Astrocyte (in vitro differentiated cells and primary cell): ENCODE measurements around the gene CAMKMT.

Experiments
- EZH2 ChIP-seq: IDR thresholded peaks from 2 replicates; pipeline ENCODE4 v1.6.1; 2012; ENCODE audit warnings: mild to moderate bottlenecking, low read length, inconsistent platforms; ENCODE audit not compliant: insufficient read depth
- TF ChIP-seq, protein P1 (sequence below): IDR thresholded peaks from 2 replicates; pipeline ENCODE4 v1.5.1; 2011; ENCODE audit warnings: low read depth, mild to moderate bottlenecking, inconsistent platforms, low read length, moderate library complexity; ENCODE audit not compliant: insufficient read depth

- TF ChIP-seq, protein P1, sequence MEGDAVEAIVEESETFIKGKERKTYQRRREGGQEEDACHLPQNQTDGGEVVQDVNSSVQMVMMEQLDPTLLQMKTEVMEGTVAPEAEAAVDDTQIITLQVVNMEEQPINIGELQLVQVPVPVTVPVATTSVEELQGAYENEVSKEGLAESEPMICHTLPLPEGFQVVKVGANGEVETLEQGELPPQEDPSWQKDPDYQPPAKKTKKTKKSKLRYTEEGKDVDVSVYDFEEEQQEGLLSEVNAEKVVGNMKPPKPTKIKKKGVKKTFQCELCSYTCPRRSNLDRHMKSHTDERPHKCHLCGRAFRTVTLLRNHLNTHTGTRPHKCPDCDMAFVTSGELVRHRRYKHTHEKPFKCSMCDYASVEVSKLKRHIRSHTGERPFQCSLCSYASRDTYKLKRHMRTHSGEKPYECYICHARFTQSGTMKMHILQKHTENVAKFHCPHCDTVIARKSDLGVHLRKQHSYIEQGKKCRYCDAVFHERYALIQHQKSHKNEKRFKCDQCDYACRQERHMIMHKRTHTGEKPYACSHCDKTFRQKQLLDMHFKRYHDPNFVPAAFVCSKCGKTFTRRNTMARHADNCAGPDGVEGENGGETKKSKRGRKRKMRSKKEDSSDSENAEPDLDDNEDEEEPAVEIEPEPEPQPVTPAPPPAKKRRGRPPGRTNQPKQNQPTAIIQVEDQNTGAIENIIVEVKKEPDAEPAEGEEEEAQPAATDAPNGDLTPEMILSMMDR: no peak
- no peak for TF ChIP-seq EZH2
These were observed 208.5 kb downstream of the CAMKMT start for GRCh38 chr2:44570271-44570670.
